Stimulated activated CD4-positive, alpha-beta T cell treated with anti-CD3 and anti-CD28 coated beads, Interleukin-4, amount 100 ng/mL, for 1 hour (primary cell): Measurements from ENCODE around the gene CDK15.

Experiments used
- DNase-seq: peaks from one replicate; pipeline ENCODE4 v3.0.0-alpha.2; 2020

The CDK15 gene

GRCh38 chr2:201880579-201880978, 74.2 kb downstream of the CDK15 start:
- no peak for DNase-seq

- DNase-seq = no peak
These were observed 74.8 kb downstream of the CDK15 start for GRCh38 chr2:201880993-201881611.

GRCh38 chr2:201881741-201882140, 75.4 kb downstream of the CDK15 start:
- no peak for DNase-seq

GRCh38 chr2:201882353-201883090, 76.2 kb downstream of the CDK15 start:
- no peak for DNase-seq

- DNase-seq = no peak
These were observed 77.5 kb downstream of the CDK15 start for GRCh38 chr2:201883606-201884369.

- no peak for DNase-seq
These were observed 80.2 kb downstream of the CDK15 start for GRCh38 chr2:201886504-201886903.

- DNase-seq = no peak
These were observed 81.6 kb downstream of the CDK15 start for GRCh38 chr2:201887773-201888425.

GRCh38 chr2:201888426-201888800, 82.1 kb downstream of the CDK15 start:
- no peak for DNase-seq

- no peak for DNase-seq
These were observed 84.1 kb downstream of the CDK15 start for GRCh38 chr2:201890453-201890852.

- DNase-seq = no peak
These were observed 85.3 kb downstream of the CDK15 start for GRCh38 chr2:201891676-201892075.

- DNase-seq = no peak
These were observed 86.2 kb downstream of the CDK15 start for GRCh38 chr2:201892516-201892915.

- no peak for DNase-seq
These were observed 94.0 kb downstream of the CDK15 start for GRCh38 chr2:201900362-201900761.

GRCh38 chr2:201901786-201902185, 95.4 kb downstream of the CDK15 start:
- no peak for DNase-seq

GRCh38 chr2:201904538-201905420, 98.4 kb downstream of the CDK15 start:
- DNase-seq = no peak

- DNase-seq = no peak
These were observed 100.6 kb downstream of the CDK15 start for GRCh38 chr2:201906777-201907562.

GRCh38 chr2:201907563-201907881, 101.2 kb downstream of the CDK15 start:
- DNase-seq = no peak

- DNase-seq = no peak
These were observed 102.6 kb downstream of the CDK15 start for GRCh38 chr2:201908901-201909300.

- no peak for DNase-seq
These were observed 103.0 kb downstream of the CDK15 start for GRCh38 chr2:201909348-201909747.

GRCh38 chr2:201909961-201910361, 103.6 kb downstream of the CDK15 start:
- DNase-seq = no peak

GRCh38 chr2:201911372-201911771, 105.0 kb downstream of the CDK15 start:
- no peak for DNase-seq

- DNase-seq = no peak
These were observed 106.9 kb downstream of the CDK15 start for GRCh38 chr2:201913201-201913600.

- no peak for DNase-seq
These were observed 109.1 kb downstream of the CDK15 start for GRCh38 chr2:201915446-201915845.
